ENCODE data around the gene NOP53.

The NOP53 gene

GRCh38 chr19:47806435-47806834 lies 61.1 kb downstream of the NOP53 start:
- H3K27ac ChIP-seq (replicated peaks) = no peak overlapping the region
- no peaks in the 10 kb centered on the region for H3K27me3 ChIP-seq (ENCODE audit: insufficient read depth, poor library complexity, severe bottlenecking)
- DNase-seq (ENCODE audit: low read depth in 1 of 2, low spot score in 1 of 2) = no peak
- TF ChIP-seq SPI1 (IDR thresholded peaks at IDR 0.05; ENCODE audit: borderline replicate concordance, low read depth) = no peak
- no peak for TF ChIP-seq POLR2AphosphoS5 (IDR thresholded peaks at IDR 0.05; ENCODE audit: low read depth)
- TF ChIP-seq CTCF (IDR thresholded peaks at IDR 0.05; ENCODE audit: insufficient read depth, low read length) = no peak
- TF ChIP-seq GABPA (IDR thresholded peaks at IDR 0.05; ENCODE audit: low read depth) = no peak
- no peak for TF ChIP-seq REST (IDR thresholded peaks at IDR 0.05; ENCODE audit: insufficient replicate concordance, low read depth)
- H3K4me3 ChIP-seq (replicated peaks; ENCODE audit: insufficient read depth, low read length) = no peak overlapping the region
